Right ventricle myocardium superior (tissue), 1 donor: ENCODE measurements around the gene NAPSA. TPM values are rescaled to one million over a fixed set of nuclear protein-coding genes. Genes with fewer than 3 reads are reported as not detected.
"Not testable (repeated sequence)": the region's sequence is repeated elsewhere in the genome, so short reads cannot be mapped to it uniquely, and the experiment has no call there.

ENCODE experiments used
- ATAC-seq: fragments of 200-7000 bp; cut with Tn5 transposase; one replicate; pipeline ENCODE4 v1.9.1; 2020; ENCODE audit warnings: mild to moderate bottlenecking; ENCODE audit not compliant: poor library complexity
- DNase-seq: peaks from one replicate; pipeline ENCODE4 v3.0.0-alpha.2; 2020
- intact Hi-C: fragments of 100-400 bp; cut with DNase I; formaldehyde crosslinking; loops from one replicate; pipeline ENCODE4 v1.11.2; 2022
- total RNA-seq: library from RNA; stranded (reverse); fragmentation: NEBNext Ultra II Directional; extraction: Animal tissue kit (Norgen Biotek cat#: 25700); gene quantifications from one replicate; pipeline ENCODE4 v1.2.1, GENCODE V29; 2021
- donor health status: DM: no; HTN: yes; CAD: no; lungs with severe emphysema.

Gene NAPSA
- total RNA-seq, 1 donor from 2014 or later = 0.40 TPM

DNA sequence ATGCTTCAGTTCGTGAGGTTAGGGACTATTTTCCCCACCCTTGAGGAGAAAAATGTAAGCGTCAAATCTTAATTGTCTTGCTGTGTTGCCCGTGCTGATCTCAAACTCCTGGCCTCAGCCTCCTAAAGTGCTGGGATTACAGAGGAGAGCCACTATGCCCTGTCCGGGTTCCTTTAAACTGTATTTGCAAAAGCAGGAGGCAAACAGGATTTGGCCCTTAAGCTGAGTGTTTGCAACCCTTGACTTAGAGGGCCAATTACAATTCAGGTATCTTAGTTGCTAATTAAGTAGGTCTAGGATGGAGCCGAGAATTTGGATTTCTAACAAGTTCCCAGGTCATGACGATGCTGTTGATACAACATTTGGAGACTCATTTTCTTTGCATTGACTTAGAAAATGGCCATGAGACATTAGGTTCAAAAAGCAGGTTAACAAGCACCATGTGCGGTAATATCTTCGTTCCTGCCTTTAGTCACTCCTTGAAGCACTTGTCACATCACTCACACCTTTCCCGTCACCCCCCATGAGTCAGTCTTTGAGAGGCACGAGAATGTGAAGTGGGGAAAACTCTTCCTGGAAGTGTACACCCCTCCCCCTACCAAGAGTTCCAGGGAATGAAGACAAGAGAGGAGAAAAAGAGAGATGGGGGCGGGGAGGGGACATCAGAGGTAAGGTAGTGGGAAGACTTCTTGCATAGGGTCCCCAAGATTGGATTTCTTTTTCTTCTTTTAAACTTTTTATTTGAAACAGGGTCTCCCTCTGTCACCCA is 2.6 kb downstream of the NAPSA start:
- ATAC-seq (no peak), DNase-seq (no peak)
- intact Hi-C loops = loop anchor here (10.0 kb wide), 1 partner anchor 562 kb away; no protein-coding TSS in a partner anchor

DNA sequence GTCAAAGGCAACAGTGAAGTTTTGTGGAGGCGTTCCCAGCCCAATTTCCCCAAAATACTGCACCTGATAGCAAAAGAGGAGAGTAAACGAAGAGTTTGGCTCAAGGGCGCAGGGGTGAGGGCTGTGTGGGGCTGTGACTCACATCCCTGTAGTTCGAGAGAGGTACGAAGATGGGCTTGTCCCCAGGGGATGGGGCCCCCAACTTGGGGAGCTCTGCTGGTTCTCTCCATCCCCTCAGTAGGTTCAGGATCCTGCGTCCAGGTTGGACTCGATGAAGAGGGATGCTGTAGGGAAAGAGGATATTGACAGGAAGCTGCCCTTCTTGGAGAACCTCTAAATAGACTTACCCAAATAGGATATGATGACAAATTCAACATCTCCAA is 3.4 kb downstream of the NAPSA start:
- intact Hi-C loops = loop anchor here (10.0 kb wide), 1 partner anchor 563 kb away; no protein-coding TSS in a partner anchor

DNA sequence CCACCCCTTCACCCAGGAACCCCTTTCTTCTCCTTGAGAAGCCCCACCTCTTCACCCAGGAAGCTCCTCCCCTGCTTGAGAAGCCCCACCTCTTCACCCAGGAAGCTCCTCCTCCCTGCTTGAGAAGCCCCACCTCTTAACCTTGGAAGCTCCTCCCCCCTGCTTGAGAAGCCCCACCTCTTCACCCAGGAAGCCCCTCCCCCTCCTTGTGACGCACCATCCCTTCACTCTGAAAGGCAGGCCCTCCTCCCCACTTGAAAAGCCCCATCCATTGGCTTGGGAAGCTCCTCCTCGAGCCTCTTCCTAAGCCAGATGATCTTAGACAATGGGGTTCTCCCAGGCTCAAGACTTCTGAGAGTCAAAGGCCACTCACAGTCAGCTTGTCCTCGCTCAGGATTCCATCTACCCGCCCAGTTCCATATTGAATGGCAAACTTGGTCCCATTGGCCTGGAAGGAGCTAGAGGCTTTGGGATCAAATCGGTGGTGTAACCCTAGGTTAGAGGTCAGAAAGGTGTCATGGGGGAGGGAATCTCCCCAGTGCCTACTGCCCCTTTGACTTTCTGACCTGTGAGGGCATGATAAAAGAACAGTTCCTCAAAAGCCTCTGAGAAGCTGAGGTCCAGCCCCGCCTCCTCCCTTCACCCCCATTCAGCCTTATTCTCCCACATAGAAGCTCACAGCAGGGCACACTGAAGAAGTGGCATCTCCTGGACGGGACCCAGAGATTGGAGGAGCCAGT is 4.0 kb downstream of the NAPSA start:
- DNase-seq (no peak), ATAC-seq (no peak)
- intact Hi-C loops = loop anchor here (10.0 kb wide), 1 partner anchor 563 kb away; no protein-coding TSS in a partner anchor

More for the DNA sequence above, 3.4 kb downstream of the NAPSA start:
- no peak for DNase-seq
- no peak for ATAC-seq

DNA sequence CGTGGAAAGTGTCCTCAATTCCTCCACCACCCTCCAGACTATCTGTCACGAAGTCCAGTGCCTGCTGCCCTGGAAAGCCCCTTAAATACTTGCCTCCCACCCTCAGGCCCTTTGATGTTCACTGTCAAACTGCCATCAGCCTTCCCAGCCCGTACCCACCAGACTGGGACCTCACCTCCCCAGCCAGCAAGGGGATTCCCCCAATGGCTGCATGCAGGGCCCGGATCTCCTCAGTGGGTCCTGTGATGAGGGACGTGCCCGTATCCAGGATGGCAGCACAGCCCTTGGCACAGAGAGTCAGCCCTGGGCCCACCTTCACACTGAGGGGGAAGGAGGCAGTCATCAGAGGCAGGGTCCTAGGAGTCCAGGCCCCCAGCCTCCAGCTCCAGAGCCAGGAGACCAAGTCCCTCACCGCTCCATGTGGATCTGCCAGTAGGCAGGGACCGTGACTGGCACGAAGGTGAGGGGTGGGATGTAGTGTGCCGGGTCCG is 6.1 kb downstream of the NAPSA start:
- DNase-seq = no peak
- intact Hi-C loops = no loop called here
- no peak for ATAC-seq

DNA sequence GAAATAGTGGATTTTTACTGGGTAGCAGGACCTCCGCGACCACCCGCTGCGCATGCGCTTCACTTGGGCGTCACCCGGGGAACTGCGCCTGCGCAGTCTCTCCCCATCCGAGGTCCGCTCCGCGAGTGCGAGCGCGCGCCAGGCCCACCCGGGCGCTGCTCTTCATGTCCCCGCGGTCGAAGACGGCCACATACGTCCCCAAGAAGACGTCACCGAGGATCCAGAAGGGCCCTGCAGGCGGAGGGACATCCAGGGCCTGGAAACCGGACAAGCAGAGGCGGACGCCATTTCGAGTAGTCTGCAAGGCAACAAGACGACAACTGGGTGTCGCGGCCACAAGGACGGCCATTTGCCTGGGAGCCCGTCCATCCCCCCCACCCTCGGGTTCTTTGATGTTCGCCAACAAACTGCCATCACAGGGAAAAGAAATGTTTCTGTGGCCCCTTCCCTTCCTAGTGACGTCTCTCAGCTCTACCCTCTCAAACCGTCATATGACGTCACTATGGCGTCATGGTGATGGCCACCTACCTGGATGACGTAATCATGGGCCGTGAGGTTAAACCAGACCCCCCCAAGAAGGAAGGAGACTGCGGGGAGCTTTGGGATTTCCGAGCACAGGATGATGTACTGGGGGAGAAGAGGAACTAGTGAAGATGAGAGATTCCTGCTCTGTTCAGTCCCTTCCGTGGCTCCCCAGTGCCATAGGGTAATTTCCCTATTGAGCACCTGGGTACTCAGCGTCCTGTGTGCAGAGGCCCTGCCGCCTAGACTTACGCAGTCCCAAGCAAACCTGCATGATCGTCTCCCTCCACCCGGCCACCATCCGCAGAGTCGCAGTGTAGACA is 6.7 kb downstream of the NAPSA start:
- DNase-seq = peak; percentile 84
- ATAC-seq = peak; percentile 77
- intact Hi-C loops = no loop called here

DNA sequence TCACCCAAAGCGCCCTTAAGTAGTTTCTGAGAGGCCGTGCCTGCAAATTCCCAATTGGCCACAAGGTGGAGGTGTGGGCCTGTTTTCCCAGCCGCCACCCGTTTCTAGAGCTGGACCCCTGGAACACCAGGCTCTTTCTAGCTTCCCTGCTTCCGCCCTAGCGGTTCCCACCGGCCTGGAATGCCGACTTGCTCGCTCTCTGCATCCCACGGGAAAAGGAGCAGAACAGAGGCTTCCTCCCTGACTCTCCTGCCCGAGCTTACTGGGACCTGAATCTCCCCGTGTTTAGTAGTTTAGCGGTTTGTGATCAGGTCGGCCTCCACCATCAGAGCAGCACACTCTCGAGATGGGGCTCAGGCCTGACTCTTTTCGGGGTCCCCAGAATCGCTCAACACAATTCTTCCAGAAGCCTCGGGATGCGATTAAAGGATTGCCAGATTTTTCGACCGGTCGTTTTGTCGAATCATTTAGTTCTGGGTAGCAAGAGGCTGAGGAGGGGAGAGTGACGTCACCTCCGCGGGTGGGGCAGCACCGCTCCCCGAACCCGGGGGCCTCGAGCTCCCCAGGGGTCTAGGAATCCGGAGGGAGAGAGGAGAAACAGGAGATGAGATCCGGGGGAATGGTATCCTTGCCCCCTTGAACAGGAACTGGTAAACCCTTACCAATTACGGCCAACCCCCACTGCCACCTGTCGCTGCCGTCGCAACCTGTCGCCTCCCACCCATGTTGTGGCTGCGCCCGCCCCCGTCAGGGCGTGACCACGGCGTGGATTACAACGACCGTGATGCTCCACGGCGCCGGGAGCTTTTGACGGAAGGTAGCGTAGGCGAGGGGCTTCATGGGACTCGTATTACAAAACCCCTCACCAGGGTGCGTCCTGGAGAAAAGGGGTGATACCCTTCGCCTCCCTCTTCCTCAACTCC is 8.0 kb downstream of the NAPSA start:
- intact Hi-C loops = no loop called here
- ATAC-seq (peak; percentile 87), DNase-seq (peak; percentile 87)

DNA sequence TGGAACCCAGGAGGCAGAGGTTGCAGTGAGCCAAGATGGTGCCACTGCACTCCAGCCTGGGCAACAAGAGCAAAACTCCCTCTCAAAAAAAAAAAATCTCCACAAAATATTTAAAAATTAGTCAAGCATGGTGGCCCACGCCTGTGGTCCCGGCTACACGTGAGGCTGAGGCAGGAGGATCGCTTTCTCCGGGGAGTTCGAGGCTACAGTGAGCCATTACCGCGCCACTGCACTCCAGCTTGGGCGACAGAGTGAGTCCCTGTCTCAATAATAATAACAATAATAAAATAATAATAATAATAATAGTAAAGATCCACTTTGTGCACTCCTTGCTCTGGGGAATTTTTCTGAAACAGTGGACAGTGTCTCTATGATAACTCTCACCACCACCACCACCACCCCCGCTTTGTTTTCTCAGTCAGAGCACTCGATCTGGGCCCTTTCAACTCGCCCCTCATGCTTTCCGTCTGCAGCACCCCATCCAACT is 8.7 kb downstream of the NAPSA start:
- DNase-seq = no peak
- ATAC-seq = no peak
- intact Hi-C loops = no loop called here

DNA sequence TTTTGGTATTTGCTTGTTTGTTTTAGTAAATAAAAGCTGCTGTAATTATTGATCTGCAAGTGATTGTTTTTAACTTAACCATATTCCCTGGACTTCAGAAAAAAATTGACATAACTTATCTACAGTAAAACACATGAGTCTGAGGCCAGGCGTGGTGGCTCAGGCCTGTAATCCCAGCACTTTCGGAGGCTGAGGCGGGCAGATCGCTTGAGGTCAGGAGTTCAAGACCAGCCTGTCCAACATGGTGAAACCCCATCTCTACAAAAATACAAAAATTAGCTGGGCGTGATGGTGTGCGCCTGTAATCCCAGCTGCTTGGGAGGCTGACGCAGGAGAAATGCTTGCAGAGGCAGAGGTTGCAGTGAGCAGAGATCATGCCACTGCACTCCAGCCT is 12.0 kb downstream of the NAPSA start:
- DNase-seq, ATAC-seq, intact Hi-C loops: not testable (repeated sequence)

DNA sequence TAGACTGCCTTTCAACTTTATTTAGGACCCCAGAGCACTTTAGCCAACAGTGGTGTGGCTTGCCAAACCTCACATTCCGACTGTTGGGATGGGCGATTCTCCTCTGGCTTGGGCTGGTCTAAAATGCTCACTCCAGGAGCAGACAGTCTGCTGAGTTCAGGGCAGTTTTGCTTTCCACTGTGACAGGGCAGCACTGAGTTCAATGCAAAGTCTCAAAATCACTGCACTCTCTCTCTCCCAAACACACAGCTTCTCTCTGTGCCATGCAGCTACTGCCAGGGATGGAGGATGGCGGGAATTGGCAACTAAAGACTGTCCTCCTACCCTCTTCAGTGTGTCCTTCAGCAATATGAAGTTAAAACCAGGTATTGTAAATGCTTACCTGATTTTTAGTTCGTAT is 13.2 kb downstream of the NAPSA start:
- ATAC-seq (no peak), DNase-seq (no peak)
- intact Hi-C loops = no loop called here

DNA sequence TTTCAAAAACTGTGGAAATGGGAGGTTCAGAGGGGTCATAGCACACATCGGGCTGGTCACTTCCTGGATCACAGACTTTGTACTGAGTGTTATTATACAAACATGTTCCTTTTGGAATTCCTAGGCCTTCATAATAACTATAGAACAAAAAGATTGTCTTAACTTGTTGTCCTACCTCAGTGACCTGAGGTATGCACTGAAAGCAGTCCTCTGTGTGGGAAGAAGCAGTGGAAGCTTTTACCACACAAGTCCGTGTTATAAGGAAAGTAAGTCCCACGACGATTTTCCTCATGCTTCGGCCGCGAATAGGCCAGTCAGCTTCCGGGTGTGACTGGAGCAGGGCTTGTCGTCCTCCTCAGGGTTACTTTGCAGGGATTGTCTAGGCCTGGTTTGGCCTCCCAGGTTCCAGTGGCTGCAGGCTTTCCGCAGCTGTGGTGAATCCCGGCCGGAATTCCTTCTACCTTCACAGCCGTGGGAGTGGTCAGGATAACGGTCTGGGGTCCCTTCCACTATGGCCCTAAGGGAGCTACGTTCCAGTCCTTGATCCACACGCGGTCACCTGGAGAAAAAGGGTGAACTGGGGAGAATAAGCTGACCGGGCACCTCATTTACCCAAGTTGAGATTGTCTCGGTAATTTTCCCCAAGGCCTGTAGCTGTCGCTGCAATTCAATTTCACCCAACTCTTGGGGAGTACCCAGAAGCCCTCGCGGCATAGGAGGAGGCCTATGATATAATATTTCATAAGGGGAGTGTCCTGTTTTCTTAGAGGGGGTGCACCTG is 16.0 kb downstream of the NAPSA start:
- DNase-seq (no peak), ATAC-seq (no peak)
- intact Hi-C loops = no loop called here

DNA sequence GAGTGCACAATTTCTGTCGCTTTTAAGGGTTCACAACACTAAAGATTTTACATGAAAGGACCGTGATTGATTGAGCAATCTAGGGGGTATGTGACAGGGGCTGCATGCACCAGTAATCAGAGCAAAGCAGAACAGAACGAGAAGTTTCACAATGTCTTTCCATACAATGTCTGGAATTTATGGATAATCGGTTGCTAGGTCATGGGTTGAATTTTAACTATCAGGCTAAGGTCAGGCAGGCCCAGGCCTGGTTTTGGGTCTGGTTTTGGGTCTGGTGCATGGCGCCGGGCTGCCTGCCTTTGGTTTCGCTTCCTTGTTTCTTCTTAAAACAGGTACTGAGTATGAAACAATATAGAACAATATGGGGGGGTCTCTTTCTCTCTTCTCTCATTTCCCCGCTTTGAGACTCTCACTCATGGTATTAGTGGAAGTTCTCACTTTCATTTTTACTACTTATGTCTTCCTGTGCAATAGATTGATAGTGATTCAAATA is 18.3 kb downstream of the NAPSA start:
- DNase-seq, intact Hi-C loops, ATAC-seq: not testable (repeated sequence)

DNA sequence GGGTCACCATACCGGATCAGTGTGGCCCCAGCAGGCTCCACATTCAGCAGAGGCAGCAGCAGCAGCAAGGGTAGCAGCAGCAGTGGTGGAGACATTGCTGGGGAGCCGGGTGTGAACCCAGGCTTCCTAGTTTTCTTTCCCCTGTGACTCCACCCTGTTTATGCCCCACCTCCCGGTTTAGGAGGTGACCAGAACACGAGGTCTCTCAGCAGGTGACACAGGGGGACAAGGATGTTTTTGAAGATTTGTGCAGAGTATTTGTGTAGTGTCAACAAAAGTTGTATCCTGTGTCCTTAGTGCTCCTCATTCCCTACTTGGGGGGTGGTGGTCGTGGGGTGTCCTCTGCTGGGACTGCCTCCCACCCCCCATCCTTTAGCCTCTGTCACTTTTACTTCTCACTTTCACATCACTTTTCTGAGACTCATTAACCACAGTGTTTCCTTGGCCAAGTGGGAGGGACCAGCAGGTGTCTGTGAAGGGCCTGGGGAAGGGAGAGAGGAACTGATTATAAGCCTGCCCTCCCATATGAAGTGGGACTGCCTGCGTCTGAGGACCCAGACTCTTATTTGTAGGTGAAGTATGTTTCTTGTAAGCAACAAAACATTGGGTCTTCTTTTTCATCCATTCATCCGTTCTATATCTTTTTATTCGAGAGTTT is 20.6 kb downstream of the NAPSA start:
- intact Hi-C loops = no loop called here
- DNase-seq (no peak), ATAC-seq (no peak)

DNA sequence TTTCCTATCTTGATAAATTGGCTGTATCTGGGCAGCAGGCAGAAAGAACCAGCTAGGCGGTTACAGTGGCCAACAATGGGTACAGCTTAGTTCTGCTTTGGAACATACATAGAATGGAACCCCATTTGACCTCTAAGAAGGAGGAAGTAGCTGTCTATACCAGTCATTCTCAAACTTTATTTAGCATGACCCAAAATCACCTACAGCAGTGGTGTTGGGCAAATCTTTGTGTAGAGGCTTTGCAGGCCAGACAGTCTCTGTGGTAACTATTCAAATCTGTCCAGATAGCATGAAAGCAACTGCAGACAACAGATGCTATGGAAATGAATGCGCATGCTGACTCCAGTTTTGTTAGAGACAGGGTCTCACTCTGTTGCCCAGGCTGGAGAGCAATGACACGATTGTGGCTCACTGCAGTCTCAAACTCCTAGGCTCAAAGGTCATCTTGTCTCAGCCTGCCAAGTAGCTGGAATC is 24.3 kb downstream of the NAPSA start:
- intact Hi-C loops = no loop called here
- ATAC-seq (peak; percentile 60), DNase-seq (no peak)

DNA sequence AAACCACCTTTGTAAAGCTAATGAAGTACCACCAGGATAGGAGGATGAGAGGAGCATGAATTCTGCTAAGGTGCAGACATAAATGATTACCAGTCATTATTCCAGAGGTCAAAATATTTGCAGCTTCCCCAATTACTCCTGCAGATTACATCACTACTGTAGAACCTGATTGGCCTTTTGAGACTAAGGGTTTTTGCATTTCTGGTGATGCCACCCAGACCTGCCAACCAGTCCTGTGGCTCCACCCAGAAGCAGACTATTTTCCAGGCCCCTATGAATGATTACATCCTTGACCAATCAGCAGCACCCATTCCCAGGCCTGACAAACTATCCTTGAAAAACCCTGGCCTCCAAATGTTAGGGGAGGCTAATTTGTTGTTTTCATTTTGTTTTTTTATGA is 25.1 kb downstream of the NAPSA start:
- ATAC-seq (no peak), DNase-seq (no peak)
- intact Hi-C loops = no loop called here

DNA sequence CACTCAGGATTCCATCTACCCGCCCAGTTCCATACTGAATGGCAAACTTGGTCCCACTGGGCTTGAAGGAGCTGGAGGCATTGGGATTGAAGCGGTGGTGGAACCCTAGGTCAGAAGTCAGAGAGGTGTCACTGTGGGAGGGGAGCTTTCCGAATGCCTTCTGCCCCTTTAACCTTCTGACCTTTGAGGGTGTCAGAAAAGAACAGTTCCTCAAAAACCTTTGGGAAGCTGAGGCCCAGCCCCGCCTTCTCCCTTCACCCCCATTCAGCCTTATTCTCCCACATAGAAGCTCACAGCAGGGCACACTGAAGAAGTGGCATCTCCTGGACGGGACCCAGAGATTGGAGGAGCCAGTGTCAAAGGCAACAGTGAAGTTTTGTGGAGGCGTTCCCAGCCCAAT is 28.4 kb downstream of the NAPSA start:
- intact Hi-C loops, DNase-seq, ATAC-seq: not testable (repeated sequence)

DNA sequence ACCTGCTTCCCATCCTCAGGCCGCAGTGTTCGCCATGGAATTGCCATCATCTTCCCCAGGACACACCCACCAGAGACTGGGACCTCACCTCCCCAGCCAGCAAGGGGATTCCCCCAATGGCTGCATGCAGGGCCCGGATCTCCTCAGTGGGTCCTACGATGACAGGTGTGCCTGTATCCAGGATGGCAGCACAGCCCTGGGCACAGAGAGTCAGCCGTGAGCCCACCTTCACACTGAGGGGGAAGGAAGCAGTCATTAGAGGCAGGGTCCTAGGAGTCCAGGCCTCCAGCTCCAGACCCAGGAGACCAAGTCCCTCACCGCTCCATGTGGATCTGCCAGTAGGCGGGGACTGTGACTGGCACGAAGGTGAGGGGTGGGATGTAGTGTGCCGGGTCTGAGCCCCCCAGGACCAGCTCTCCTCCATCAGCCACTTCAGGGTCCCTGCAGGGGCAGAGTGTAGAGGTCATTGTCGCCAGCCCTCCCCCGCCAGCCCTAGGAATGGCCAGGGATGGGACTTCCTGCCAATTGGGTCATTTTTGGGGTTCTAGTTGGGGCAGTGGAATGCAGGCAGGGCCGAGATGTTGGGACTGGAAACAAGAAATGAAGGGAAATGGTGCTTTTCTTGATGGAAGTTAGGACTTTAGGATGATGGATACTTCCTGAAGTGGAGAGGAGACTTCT is 30.6 kb downstream of the NAPSA start:
- intact Hi-C loops = no loop called here
- DNase-seq = no peak
- no peak for ATAC-seq
